Vagina (tissue), 2 donors: ENCODE data around the gene ARHGEF39.

Source experiments
- POLR2A ChIP-seq, 2 donors: fragments of 450-650 bp; IDR thresholded peaks; one replicate each; pipeline ENCODE4 v1.6.1; 2017; ENCODE audit warnings: antibody characterized with exemption in 2 of 2, mild to moderate bottlenecking in 2 of 2, moderate library complexity in 2 of 2
- TF ChIP-seq, protein P1 (sequence below), 3 experiments: fragments of 450-650 bp in 2 of 3; fragments of 200-600 bp in 1 of 3; sonication (generic) in 1 of 3; IDR thresholded peaks; one replicate each; pipeline ENCODE4 v1.5.1; 2017 to 2019; ENCODE audit warnings: antibody characterized with exemption in 3 of 3, mild to moderate bottlenecking in 2 of 3, moderate library complexity in 2 of 3

DNA sequence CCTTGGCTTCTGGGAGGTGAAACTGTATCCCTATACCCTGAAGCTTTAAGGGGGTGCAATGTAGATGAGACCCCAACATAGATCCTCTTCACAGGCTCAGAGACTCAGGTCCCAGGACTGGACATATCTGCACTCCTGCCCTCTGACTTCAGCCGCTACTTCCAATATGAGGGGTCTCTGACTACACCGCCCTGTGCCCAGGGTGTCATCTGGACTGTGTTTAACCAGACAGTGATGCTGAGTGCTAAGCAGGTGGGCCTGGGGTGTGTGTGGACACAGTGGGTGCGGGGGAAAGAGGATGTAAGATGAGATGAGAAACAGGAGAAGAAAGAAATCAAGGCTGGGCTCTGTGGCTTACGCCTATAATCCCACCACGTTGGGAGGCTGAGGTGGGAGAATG, 14.1 kb upstream of the ARHGEF39 start:
- no peak for TF ChIP-seq POLR2A (IDR thresholded peaks at IDR 0.05)
- TF ChIP-seq, protein P1, sequence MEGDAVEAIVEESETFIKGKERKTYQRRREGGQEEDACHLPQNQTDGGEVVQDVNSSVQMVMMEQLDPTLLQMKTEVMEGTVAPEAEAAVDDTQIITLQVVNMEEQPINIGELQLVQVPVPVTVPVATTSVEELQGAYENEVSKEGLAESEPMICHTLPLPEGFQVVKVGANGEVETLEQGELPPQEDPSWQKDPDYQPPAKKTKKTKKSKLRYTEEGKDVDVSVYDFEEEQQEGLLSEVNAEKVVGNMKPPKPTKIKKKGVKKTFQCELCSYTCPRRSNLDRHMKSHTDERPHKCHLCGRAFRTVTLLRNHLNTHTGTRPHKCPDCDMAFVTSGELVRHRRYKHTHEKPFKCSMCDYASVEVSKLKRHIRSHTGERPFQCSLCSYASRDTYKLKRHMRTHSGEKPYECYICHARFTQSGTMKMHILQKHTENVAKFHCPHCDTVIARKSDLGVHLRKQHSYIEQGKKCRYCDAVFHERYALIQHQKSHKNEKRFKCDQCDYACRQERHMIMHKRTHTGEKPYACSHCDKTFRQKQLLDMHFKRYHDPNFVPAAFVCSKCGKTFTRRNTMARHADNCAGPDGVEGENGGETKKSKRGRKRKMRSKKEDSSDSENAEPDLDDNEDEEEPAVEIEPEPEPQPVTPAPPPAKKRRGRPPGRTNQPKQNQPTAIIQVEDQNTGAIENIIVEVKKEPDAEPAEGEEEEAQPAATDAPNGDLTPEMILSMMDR (IDR thresholded peaks at IDR 0.05), result no peak
